NB4 (cell line): Measurements from ENCODE around the gene OR4D1.

Source experiments
- CTCF ChIP-seq: IDR thresholded peaks from one replicate; pipeline ENCODE4 v1.5.1; 2012; ENCODE audit warnings: low read depth, low read length
- POLR2A ChIP-seq: IDR thresholded peaks from 2 replicates; pipeline ENCODE4 v1.6.1; 2011; ENCODE audit warnings: mild to moderate bottlenecking; ENCODE audit not compliant: insufficient read length; ENCODE audit errors: extremely low read depth

- TF ChIP-seq CTCF (peak; percentile 49), POLR2A (no peak)
These were observed 24.3 kb downstream of the OR4D1 start for GRCh38 chr17:58172369-58173071.
